HepG2 (cell line): ENCODE measurements around the gene GGCT. TPM values are rescaled to one million over a fixed set of nuclear protein-coding genes. Genes with fewer than 3 reads are reported as not detected.
"Not testable (repeated sequence)": the region's sequence is repeated elsewhere in the genome, so short reads cannot be mapped to it uniquely, and the experiment has no call there.

Experiments
- ATAC-seq: fragments of 200-7000 bp; cut with Tn5 transposase; 3 replicates; pipeline ENCODE4 v1.9.1; 2020; ENCODE audit warnings: mild to moderate bottlenecking, moderate library complexity
- BruUV-seq: library from RNA; stranded (reverse); fragments of 400-500 nt; replicated peaks from 2 replicates; lab custom pipeline; 2021; lab: Mats Ljungman, UMichigan
- CTCF ChIA-PET: fragments of 300-600 bp; formaldehyde crosslinking; extraction: SDS; loops from one replicate; lab custom pipeline; 2021; ENCODE audit warnings: low total read pairs, inconsistent platforms, low intra/inter-chr PET ratio; lab: Yijun Ruan, JAX
- POLR2A ChIA-PET: fragments of 350-600 bp; sonication (Branson Sonifier 250); formaldehyde crosslinking; loops from one replicate; lab custom pipeline; 2020; ENCODE audit warnings: antibody characterized with exemption, inconsistent platforms; lab: Yijun Ruan, JAX
- DNase-seq: peaks from one replicate; pipeline ENCODE4 v3.0.0-alpha.2; 2015; ENCODE audit warnings: low spot score
- FAIRE-seq: peaks from 3 replicates; lab custom pipeline; 2011; peaks lifted over from hg19 to GRCh38; lab: Jason Lieb, UNC
- H2AFZ ChIP-seq: one replicate; pipeline ENCODE4 v1.6.1; 2011; ENCODE audit warnings: low read length, inconsistent platforms
- H3K27ac ChIP-seq: fragments of 300-600 bp; 3 replicates; pipeline ENCODE4 v1.8.0; 2011; ENCODE audit warnings: mixed run types, mild to moderate bottlenecking, mixed read lengths, low read length, inconsistent platforms; ENCODE audit not compliant: insufficient read depth; ENCODE audit errors: extremely low read length
- H3K27me3 ChIP-seq, 2 experiments: fragments of 200-600 bp in 1 of 2; 2 replicates in 1 of 2; 3 replicates in 1 of 2; pipeline versions ENCODE4 v1.6.0 to v1.8.0; 2011; ENCODE audit warnings: low read length in 2 of 2, mild to moderate bottlenecking in 2 of 2, moderate library complexity in 2 of 2, inconsistent platforms in 1 of 2; ENCODE audit not compliant: insufficient read depth in 2 of 2, control insufficient read depth in 1 of 2
- H3K36me3 ChIP-seq, 2 experiments: fragments of 200-600 bp in 1 of 2; replicated peaks in 1 of 2; 2 replicates in 1 of 2; 3 replicates in 1 of 2; pipeline versions ENCODE4 v1.5.1 to v1.8.0; 2011; ENCODE audit warnings: low read length in 2 of 2, inconsistent platforms in 1 of 2; ENCODE audit not compliant: insufficient read depth in 2 of 2, control insufficient read depth in 1 of 2
- H3K4me1 ChIP-seq: 2 replicates; pipeline ENCODE4 v1.5.1; 2012; ENCODE audit warnings: low read length, inconsistent platforms; ENCODE audit not compliant: insufficient read depth
- H3K4me2 ChIP-seq: 2 replicates; pipeline ENCODE4 v1.6.0; 2011; ENCODE audit warnings: low read depth, low read length, inconsistent platforms
- H3K4me3 ChIP-seq, 3 experiments: fragments of 200-600 bp in 1 of 3; sonication (generic), shearing (Covaris generic) in 1 of 3; replicated peaks in 1 of 3; 2 replicates each; pipeline ENCODE4 v1.5.1; 2011 to 2016; ENCODE audit warnings: low read length in 3 of 3, inconsistent platforms in 2 of 3, low read depth in 2 of 3, mild to moderate bottlenecking in 2 of 3, control low read depth in 1 of 3, mixed read lengths in 1 of 3; ENCODE audit not compliant: insufficient read depth in 1 of 3
- H3K79me2 ChIP-seq: one replicate; pipeline ENCODE4 v1.6.1; 2011; ENCODE audit warnings: low read length, inconsistent platforms; ENCODE audit not compliant: insufficient read depth
- H3K9ac ChIP-seq: 2 replicates; pipeline ENCODE4 v1.6.0; 2011; ENCODE audit warnings: mild to moderate bottlenecking, low read depth, low read length, inconsistent platforms; ENCODE audit not compliant: insufficient read depth
- H3K9me3 ChIP-seq: 2 replicates; pipeline ENCODE4 v1.5.1; 2012; ENCODE audit warnings: mild to moderate bottlenecking, low read length
- H4K20me1 ChIP-seq: 2 replicates; pipeline ENCODE4 v1.6.0; 2011; ENCODE audit warnings: inconsistent platforms, mild to moderate bottlenecking, low read length, moderate library complexity; ENCODE audit not compliant: insufficient read depth
- CREB1 ChIP-seq, 2 experiments: fragments of 450-650 bp in 1 of 2; IDR thresholded peaks; 2 replicates each; pipeline ENCODE4 v1.6.1; 2016 to 2017; ENCODE audit warnings: control low read depth in 1 of 2, mild to moderate bottlenecking in 1 of 2, missing compliant biosample characterization in 1 of 2, missing genetic modification characterization in 1 of 2
- MIER3 ChIP-seq: IDR thresholded peaks from 2 replicates; pipeline ENCODE4 v1.6.1; 2016; ENCODE audit warnings: missing compliant biosample characterization, borderline replicate concordance
- NFYB ChIP-seq: sonication (generic); formaldehyde crosslinking; IDR thresholded peaks from 2 replicates; pipeline ENCODE4 v1.4.0; 2020; ENCODE audit warnings: missing genetic modification reagents
- NFYC ChIP-seq: IDR thresholded peaks from 2 replicates; pipeline ENCODE4 v1.6.1; 2016; ENCODE audit warnings: missing genetic modification reagents, missing compliant biosample characterization
- SNAPC2 ChIP-seq: sonication (generic); formaldehyde crosslinking; IDR thresholded peaks from 2 replicates; pipeline ENCODE4 v1.8.1; 2022; ENCODE audit warnings: mild to moderate bottlenecking, missing genetic modification reagents
- SP2 ChIP-seq: sonication (generic); formaldehyde crosslinking; IDR thresholded peaks from 2 replicates; pipeline ENCODE4 v1.5.1; 2020; ENCODE audit warnings: mild to moderate bottlenecking, missing genetic modification reagents
- ZFP41 ChIP-seq: sonication (generic); formaldehyde crosslinking; IDR thresholded peaks from 2 replicates; pipeline ENCODE4 v1.4.0; 2020; ENCODE audit warnings: mild to moderate bottlenecking, missing genetic modification reagents, borderline replicate concordance
- ZNF17 ChIP-seq: sonication (generic); formaldehyde crosslinking; IDR thresholded peaks from 2 replicates; pipeline ENCODE4 v1.5.0; 2020; ENCODE audit warnings: mild to moderate bottlenecking, missing genetic modification reagents
- ZNF335 ChIP-seq: sonication (generic); formaldehyde crosslinking; IDR thresholded peaks from 2 replicates; pipeline ENCODE4 v1.4.0; 2020; ENCODE audit warnings: missing genetic modification reagents
- ZNF713 ChIP-seq: sonication (generic); formaldehyde crosslinking; IDR thresholded peaks from 2 replicates; pipeline ENCODE4 v1.4.0; 2020; ENCODE audit warnings: mild to moderate bottlenecking, missing genetic modification reagents
- ZNF816 ChIP-seq: sonication (generic); formaldehyde crosslinking; IDR thresholded peaks from 2 replicates; pipeline ENCODE4 v1.8.0; 2022; ENCODE audit warnings: missing genetic modification reagents, mild to moderate bottlenecking, borderline replicate concordance
- WGBS: methylation state at CpG from one replicate; pipeline ENCODE4 v1.1.6; 2017; ENCODE audit warnings: low lambda C conversion rate; 5-methylcytosine and 5-hydroxymethylcytosine counted together
- in situ Hi-C: cut with HindIII; loops from 2 replicates; pipeline ENCODE4 v1.10.0; 2017; ENCODE audit warnings: low pct_unique_long_range_greater_than_20kb; ENCODE audit not compliant: extremely low pct_ligation_motif_present
- intact Hi-C: fragments of 100-400 bp; cut with micrococcal nuclease; formaldehyde crosslinking; loops from one replicate; pipeline ENCODE4 v1.10.0; 2022; ENCODE audit not compliant: unreplicated experiment
- polyA plus RNA-seq, 8 experiments: library from polyadenylated mRNA; depleted of rRNA in 3 of 8; stranded (reverse) in 7 of 8; unstranded in 1 of 8; fragments of >200 nt; fragmentation: Illumina TruSeq in 4 of 8; extraction: Trizol in 4 of 8; gene quantifications; 2 replicates each; pipeline versions ENCODE4 v1.2.1 to v1.2.3, GENCODE V29; 2011 to 2016; ENCODE audit warnings: low read depth in 4 of 8, missing spikeins in 1 of 8, mixed read lengths in 1 of 8; ENCODE audit not compliant: insufficient read depth in 1 of 8
- total RNA-seq, 5 experiments: library from RNA; depleted of rRNA; stranded (reverse); fragments of >200 nt; fragmentation: Illumina TruSeq; extraction: Trizol; gene quantifications; 2 replicates each; pipeline ENCODE4 v1.2.3, GENCODE V29; 2016; ENCODE audit warnings: low read depth in 1 of 5
- TF ChIP-seq, protein P1 (sequence below): sonication (generic); formaldehyde crosslinking; IDR thresholded peaks from 2 replicates; pipeline ENCODE4 v1.8.1; 2023; ENCODE audit warnings: missing genetic modification reagents, inconsistent platforms, borderline replicate concordance
- TF ChIP-seq, protein P2 (sequence below): sonication (generic); formaldehyde crosslinking; IDR thresholded peaks from 2 replicates; pipeline ENCODE4 v1.8.0; 2022; ENCODE audit warnings: mild to moderate bottlenecking, missing genetic modification reagents
- TF ChIP-seq, protein P3 (sequence below): sonication (generic); formaldehyde crosslinking; IDR thresholded peaks from 2 replicates; pipeline ENCODE4 v1.5.0; 2020; ENCODE audit warnings: mild to moderate bottlenecking, low read depth, missing genetic modification reagents, borderline replicate concordance

Gene GGCT
- total and polyA plus RNA-seq, 2 of the 13 experiments (the other 11 are each of a cell fraction or from before 2014, with no cell fraction given) = 19.5 to 78.3 TPM

- WGBS = 75% methylated on average over 9 of the region's 9 CpGs
- CTCF ChIA-PET, H3K4me3 ChIP-seq, H3K27ac ChIP-seq, ATAC-seq, FAIRE-seq, intact Hi-C loops, H4K20me1 ChIP-seq, H3K9me3 ChIP-seq, BruUV-seq, H2AFZ ChIP-seq, in situ Hi-C loops, H3K27me3 ChIP-seq, H3K9ac ChIP-seq, POLR2A ChIA-PET, DNase-seq, H3K36me3 ChIP-seq, H3K4me2 ChIP-seq: not testable (repeated sequence)
- TF ChIP-seq NFYC (CRISPR knock-in tag) = peak; percentile 59
- peak; percentile 72 for TF ChIP-seq NFYB
- H3K79me2 ChIP-seq = peaks cover 21% of the 10 kb centered on the region
- H3K4me1 ChIP-seq = peaks cover 21% of the 10 kb centered on the region
Measured at GRCh38 chr7:30507346-30507900, 2.8 kb upstream of the GGCT start.

- Histone ChIP-seq H2AFZ (no peak overlapping the region), H3K27me3 (no peaks in the 10 kb centered on the region), H3K27ac (peak overlapping the region; percentile 57), H3K79me2 (peaks cover 41% of the 10 kb centered on the region), H3K4me2 (peak overlapping the region; percentile 88), H3K36me3 (no peaks in the 10 kb centered on the region), H3K4me1 (peaks cover 40% of the 10 kb centered on the region), H3K9me3 (no peaks in the 10 kb centered on the region), H3K9ac (peak overlapping the region; percentile 85), H3K4me3 (peak overlapping the region; percentile 54 to 86 (median 82)), H4K20me1 (no peaks in the 10 kb centered on the region)
- FAIRE-seq (no peak), DNase-seq (no peak), ATAC-seq (peak; percentile 43)
- in situ Hi-C loops = no loop called here
- WGBS = 4% methylated on average over 8 of the region's 19 CpGs
- intact Hi-C loops = no loop called here
- ChIA-PET POLR2A (no interaction called here), CTCF (no interaction called here)
- BruUV-seq = TSS peak; percentile 95
- no peak for TF ChIP-seq ZFP41
- no peak for TF ChIP-seq MIER3 (CRISPR knock-in tag)
- TF ChIP-seq, protein P1, sequence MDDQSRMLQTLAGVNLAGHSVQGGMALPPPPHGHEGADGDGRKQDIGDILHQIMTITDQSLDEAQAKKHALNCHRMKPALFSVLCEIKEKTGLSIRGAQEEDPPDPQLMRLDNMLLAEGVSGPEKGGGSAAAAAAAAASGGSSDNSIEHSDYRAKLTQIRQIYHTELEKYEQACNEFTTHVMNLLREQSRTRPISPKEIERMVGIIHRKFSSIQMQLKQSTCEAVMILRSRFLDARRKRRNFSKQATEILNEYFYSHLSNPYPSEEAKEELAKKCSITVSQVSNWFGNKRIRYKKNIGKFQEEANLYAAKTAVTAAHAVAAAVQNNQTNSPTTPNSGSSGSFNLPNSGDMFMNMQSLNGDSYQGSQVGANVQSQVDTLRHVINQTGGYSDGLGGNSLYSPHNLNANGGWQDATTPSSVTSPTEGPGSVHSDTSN = no peak
- TF ChIP-seq SP2 = no peak
- no peak for TF ChIP-seq ZNF816 (CRISPR knock-in tag)
- no peak for TF ChIP-seq ZNF335 (CRISPR knock-in tag)
- TF ChIP-seq CREB1 (IDR thresholded peaks at IDR 0.05) = no peak
- TF ChIP-seq CREB1 (CRISPR knock-in tag; IDR thresholded peaks at IDR 0.05) = no peak; the same call in 1 of the 2 replicates
- TF ChIP-seq ZNF17 = no peak
- TF ChIP-seq SNAPC2 (CRISPR knock-in tag) = no peak
- TF ChIP-seq ZNF713 = no peak
- TF ChIP-seq, protein P2, sequence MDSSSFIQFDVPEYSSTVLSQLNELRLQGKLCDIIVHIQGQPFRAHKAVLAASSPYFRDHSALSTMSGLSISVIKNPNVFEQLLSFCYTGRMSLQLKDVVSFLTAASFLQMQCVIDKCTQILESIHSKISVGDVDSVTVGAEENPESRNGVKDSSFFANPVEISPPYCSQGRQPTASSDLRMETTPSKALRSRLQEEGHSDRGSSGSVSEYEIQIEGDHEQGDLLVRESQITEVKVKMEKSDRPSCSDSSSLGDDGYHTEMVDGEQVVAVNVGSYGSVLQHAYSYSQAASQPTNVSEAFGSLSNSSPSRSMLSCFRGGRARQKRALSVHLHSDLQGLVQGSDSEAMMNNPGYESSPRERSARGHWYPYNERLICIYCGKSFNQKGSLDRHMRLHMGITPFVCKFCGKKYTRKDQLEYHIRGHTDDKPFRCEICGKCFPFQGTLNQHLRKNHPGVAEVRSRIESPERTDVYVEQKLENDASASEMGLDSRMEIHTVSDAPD = no peak
- TF ChIP-seq, protein P3, sequence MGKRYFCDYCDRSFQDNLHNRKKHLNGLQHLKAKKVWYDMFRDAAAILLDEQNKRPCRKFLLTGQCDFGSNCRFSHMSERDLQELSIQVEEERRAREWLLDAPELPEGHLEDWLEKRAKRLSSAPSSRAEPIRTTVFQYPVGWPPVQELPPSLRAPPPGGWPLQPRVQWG (CRISPR knock-in tag) = no peak
Measured at GRCh38 chr7:30505174-30505697, 607 bp upstream of the GGCT start.
